ENCODE results near the gene LNPEP. TPM values are rescaled to one million over a fixed set of nuclear protein-coding genes. Genes with fewer than 3 reads are reported as not detected.

Gene LNPEP
- total RNA-seq, 1 donor from 2014 or later, result 19.6 TPM

GRCh38 chr5:96943799-96944198 is 7.9 kb downstream of the LNPEP start:
- Histone ChIP-seq H3K9me3 (ENCODE audit: low read depth) (no peaks in the 10 kb centered on the region), H3K4me2 (no peak overlapping the region), H3K4me1 (no peaks in the 10 kb centered on the region), H2AFZ (replicated peaks) (no peak overlapping the region), H4K20me1 (ENCODE audit: low read depth) (no peaks in the 10 kb centered on the region), H3K36me3 (no peaks in the 10 kb centered on the region), H3K4me3 (no peak overlapping the region), H3F3A (ENCODE audit: low read depth) (no peaks in the 10 kb centered on the region), H3K9ac (no peak overlapping the region), H3K27me3 (no peaks in the 10 kb centered on the region), H3K79me2 (ENCODE audit: low read depth) (peaks cover 4% of the 10 kb centered on the region), H3K27ac (no peak overlapping the region)
- Mint-ChIP-seq H3K27me3 (ENCODE audit: insufficient read depth, low read depth) (no peaks in the 10 kb centered on the region), H3K27ac (no peak overlapping the region), H3K4me3 (no peak overlapping the region), H3K36me3 (peaks cover 15% of the 10 kb centered on the region), H3K4me1 (peaks cover 8% of the 10 kb centered on the region), H3K9me3 (peaks cover 9% of the 10 kb centered on the region)
- TF ChIP-seq EZH2 (IDR thresholded peaks at IDR 0.05) (no peak), EZH2phosphoT487 (IDR thresholded peaks at IDR 0.05) (no peak), CTCF (IDR thresholded peaks at IDR 0.05) (no peak)
- DNase-seq (ENCODE audit: low spot score), result no peak

GRCh38 chr5:96945144-96945897 is 9.4 kb downstream of the LNPEP start:
- H3K4me3 ChIP-seq, result no peak overlapping the region
- H3K4me1 ChIP-seq, result no peaks in the 10 kb centered on the region
- no peak for DNase-seq (ENCODE audit: low spot score)
- Mint-ChIP-seq H3K4me1 (peaks cover 8% of the 10 kb centered on the region), H3K9me3 (peaks cover 21% of the 10 kb centered on the region), H3K27ac (no peak overlapping the region), H3K27me3 (ENCODE audit: insufficient read depth, low read depth) (no peaks in the 10 kb centered on the region), H3K36me3 (peaks cover 17% of the 10 kb centered on the region), H3K4me3 (no peak overlapping the region)
- H3K27ac ChIP-seq, result no peak overlapping the region
- H3F3A ChIP-seq (ENCODE audit: low read depth), result no peaks in the 10 kb centered on the region
- no peaks in the 10 kb centered on the region for H4K20me1 ChIP-seq (ENCODE audit: low read depth)
- no peaks in the 10 kb centered on the region for H3K36me3 ChIP-seq
- H3K9ac ChIP-seq, result no peak overlapping the region
- no peak overlapping the region for H2AFZ ChIP-seq (replicated peaks)
- H3K4me2 ChIP-seq, result no peak overlapping the region
- no peak for TF ChIP-seq CTCF (IDR thresholded peaks at IDR 0.05)
- TF ChIP-seq EZH2phosphoT487 (IDR thresholded peaks at IDR 0.05), result no peak
- TF ChIP-seq EZH2 (IDR thresholded peaks at IDR 0.05), result no peak
- no peaks in the 10 kb centered on the region for H3K9me3 ChIP-seq (ENCODE audit: low read depth)
- H3K79me2 ChIP-seq (ENCODE audit: low read depth), result no peaks in the 10 kb centered on the region
- no peaks in the 10 kb centered on the region for H3K27me3 ChIP-seq

GRCh38 chr5:96946381-96946780 is 10.5 kb downstream of the LNPEP start:
- no peaks in the 10 kb centered on the region for H3K4me1 ChIP-seq
- H3K9me3 Mint-ChIP-seq, result peaks cover 23% of the 10 kb centered on the region
- no peaks in the 10 kb centered on the region for H3K79me2 ChIP-seq (ENCODE audit: low read depth)

More at GRCh38 chr5:96946381-96946780, 10.5 kb downstream of the LNPEP start:
- Histone ChIP-seq H3K4me3 (no peak overlapping the region), H3K27me3 (no peaks in the 10 kb centered on the region), H3K27ac (no peak overlapping the region), H3K9ac (no peak overlapping the region), H3F3A (ENCODE audit: low read depth) (no peaks in the 10 kb centered on the region), H2AFZ (replicated peaks) (no peak overlapping the region), H4K20me1 (ENCODE audit: low read depth) (no peaks in the 10 kb centered on the region), H3K9me3 (ENCODE audit: low read depth) (no peaks in the 10 kb centered on the region), H3K36me3 (no peaks in the 10 kb centered on the region), H3K4me2 (no peak overlapping the region)
- TF ChIP-seq EZH2 (IDR thresholded peaks at IDR 0.05) (no peak), EZH2phosphoT487 (IDR thresholded peaks at IDR 0.05) (no peak), CTCF (IDR thresholded peaks at IDR 0.05) (no peak)
- Mint-ChIP-seq H3K27ac (no peak overlapping the region), H3K4me1 (peaks cover 8% of the 10 kb centered on the region), H3K4me3 (no peak overlapping the region), H3K27me3 (ENCODE audit: insufficient read depth, low read depth) (no peaks in the 10 kb centered on the region), H3K36me3 (peaks cover 14% of the 10 kb centered on the region)
- DNase-seq (ENCODE audit: low spot score), result no peak

Measured in neural progenitor cell (in vitro differentiated cells).